BLaER1 (cell line): Measurements from ENCODE around the gene GCLC.

Experiments
- H3K27ac ChIP-seq: shearing (Covaris generic); formaldehyde crosslinking; 2 replicates; pipeline ENCODE4 v1.8.1; 2022
- H3K27me3 ChIP-seq: shearing (Covaris generic); formaldehyde crosslinking; 2 replicates; pipeline ENCODE4 v1.8.1; 2022
- H3K36me3 ChIP-seq: shearing (Covaris generic); formaldehyde crosslinking; 2 replicates; pipeline ENCODE4 v1.8.1; 2022
- H3K4me1 ChIP-seq: shearing (Covaris generic); formaldehyde crosslinking; 2 replicates; pipeline ENCODE4 v1.8.1; 2022
- H3K4me2 ChIP-seq: shearing (Covaris generic); formaldehyde crosslinking; 2 replicates; pipeline ENCODE4 v1.8.1; 2022
- H3K4me3 ChIP-seq: shearing (Covaris generic); formaldehyde crosslinking; 2 replicates; pipeline ENCODE4 v1.8.1; 2022
- H3K9ac ChIP-seq: shearing (Covaris generic); formaldehyde crosslinking; 2 replicates; pipeline ENCODE4 v1.8.1; 2022
- H3K9me3 ChIP-seq: shearing (Covaris generic); formaldehyde crosslinking; 2 replicates; pipeline ENCODE4 v1.8.1; 2022
- H4K20me1 ChIP-seq: shearing (Covaris generic); formaldehyde crosslinking; 2 replicates; pipeline ENCODE4 v1.8.1; 2022
- Cebpa-rat ChIP-seq: shearing (Covaris generic); IDR thresholded peaks from 2 replicates; pipeline ENCODE4 v1.8.1; 2022

Gene GCLC

GRCh38 chr6:53464927-53465460, 79.9 kb downstream of the GCLC start:
- Histone ChIP-seq H3K9ac (no peak overlapping the region), H3K27me3 (no peaks in the 10 kb centered on the region)

GRCh38 chr6:53464483-53464882, 80.4 kb downstream of the GCLC start:
- H3K9ac ChIP-seq = no peak overlapping the region
- H3K4me3 ChIP-seq = no peak overlapping the region
- TF ChIP-seq Cebpa-rat = no peak
- H3K27me3 ChIP-seq = no peaks in the 10 kb centered on the region
- H3K27ac ChIP-seq = no peak overlapping the region
- H3K36me3 ChIP-seq = no peaks in the 10 kb centered on the region
- H3K4me1 ChIP-seq = no peaks in the 10 kb centered on the region
- no peaks in the 10 kb centered on the region for H3K9me3 ChIP-seq
- no peaks in the 10 kb centered on the region for H4K20me1 ChIP-seq
- no peak overlapping the region for H3K4me2 ChIP-seq

More at GRCh38 chr6:53464927-53465460, 79.9 kb downstream of the GCLC start:
- no peak overlapping the region for H3K4me3 ChIP-seq
- no peaks in the 10 kb centered on the region for H3K9me3 ChIP-seq
- H3K36me3 ChIP-seq = no peaks in the 10 kb centered on the region
- no peak for TF ChIP-seq Cebpa-rat
- H3K27ac ChIP-seq = no peak overlapping the region
- H3K4me2 ChIP-seq = no peak overlapping the region
- H4K20me1 ChIP-seq = no peaks in the 10 kb centered on the region
- no peaks in the 10 kb centered on the region for H3K4me1 ChIP-seq

- no peak overlapping the region for H3K27ac ChIP-seq
- no peak overlapping the region for H3K4me2 ChIP-seq
- H3K4me3 ChIP-seq = no peak overlapping the region
- H3K9ac ChIP-seq = no peak overlapping the region
- TF ChIP-seq Cebpa-rat = no peak
- H3K27me3 ChIP-seq = no peaks in the 10 kb centered on the region
- H3K36me3 ChIP-seq = no peaks in the 10 kb centered on the region
- no peaks in the 10 kb centered on the region for H3K9me3 ChIP-seq
- H4K20me1 ChIP-seq = no peaks in the 10 kb centered on the region
- H3K4me1 ChIP-seq = no peaks in the 10 kb centered on the region
These were observed 83.2 kb downstream of the GCLC start for GRCh38 chr6:53461696-53462095.

GRCh38 chr6:53461041-53461656, 83.8 kb downstream of the GCLC start:
- Histone ChIP-seq H4K20me1 (no peaks in the 10 kb centered on the region), H3K9me3 (no peaks in the 10 kb centered on the region), H3K27me3 (no peaks in the 10 kb centered on the region), H3K9ac (no peak overlapping the region), H3K4me2 (no peak overlapping the region), H3K36me3 (no peaks in the 10 kb centered on the region), H3K4me1 (no peaks in the 10 kb centered on the region), H3K27ac (no peak overlapping the region), H3K4me3 (no peak overlapping the region)
- TF ChIP-seq Cebpa-rat = no peak

- Histone ChIP-seq H3K9ac (no peak overlapping the region), H4K20me1 (no peaks in the 10 kb centered on the region), H3K4me3 (no peak overlapping the region), H3K27me3 (no peaks in the 10 kb centered on the region), H3K27ac (no peak overlapping the region), H3K36me3 (no peaks in the 10 kb centered on the region), H3K9me3 (peaks cover 9% of the 10 kb centered on the region; the same call in 1 of the 2 replicates), H3K4me1 (no peaks in the 10 kb centered on the region), H3K4me2 (no peak overlapping the region)
- no peak for TF ChIP-seq Cebpa-rat
These were observed 86.6 kb downstream of the GCLC start for GRCh38 chr6:53458105-53458866.

- TF ChIP-seq Cebpa-rat = no peak
- Histone ChIP-seq H3K9ac (no peak overlapping the region), H3K27me3 (no peaks in the 10 kb centered on the region), H3K4me1 (no peaks in the 10 kb centered on the region), H3K4me2 (no peak overlapping the region), H3K27ac (no peak overlapping the region), H3K36me3 (no peaks in the 10 kb centered on the region), H4K20me1 (no peaks in the 10 kb centered on the region), H3K9me3 (peaks cover 9% of the 10 kb centered on the region; the same call in 1 of the 2 replicates), H3K4me3 (no peak overlapping the region)
These were observed 88.1 kb downstream of the GCLC start for GRCh38 chr6:53456809-53457208.

GRCh38 chr6:53455678-53456077, 89.2 kb downstream of the GCLC start:
- Histone ChIP-seq H3K9me3 (peaks cover 9% of the 10 kb centered on the region; the same call in 1 of the 2 replicates), H3K4me1 (no peaks in the 10 kb centered on the region), H3K27ac (no peak overlapping the region), H3K4me2 (no peak overlapping the region), H4K20me1 (no peaks in the 10 kb centered on the region), H3K27me3 (no peaks in the 10 kb centered on the region), H3K9ac (no peak overlapping the region), H3K36me3 (no peaks in the 10 kb centered on the region), H3K4me3 (no peak overlapping the region)
- no peak for TF ChIP-seq Cebpa-rat

- H3K4me1 ChIP-seq = no peaks in the 10 kb centered on the region
- no peaks in the 10 kb centered on the region for H4K20me1 ChIP-seq
- H3K9ac ChIP-seq = no peak overlapping the region
- no peak overlapping the region for H3K27ac ChIP-seq
- H3K4me2 ChIP-seq = no peak overlapping the region
- no peak for TF ChIP-seq Cebpa-rat
- H3K9me3 ChIP-seq = peaks cover 9% of the 10 kb centered on the region; the same call in 1 of the 2 replicates
- H3K4me3 ChIP-seq = no peak overlapping the region
- H3K27me3 ChIP-seq = no peaks in the 10 kb centered on the region
- H3K36me3 ChIP-seq = no peaks in the 10 kb centered on the region
These were observed 93.7 kb downstream of the GCLC start for GRCh38 chr6:53451165-53451564.

GRCh38 chr6:53447865-53448264, 97.0 kb downstream of the GCLC start:
- Histone ChIP-seq H3K27me3 (no peaks in the 10 kb centered on the region), H3K9me3 (no peaks in the 10 kb centered on the region), H3K4me1 (no peaks in the 10 kb centered on the region), H3K36me3 (no peaks in the 10 kb centered on the region), H3K9ac (no peak overlapping the region), H3K4me3 (no peak overlapping the region), H3K4me2 (no peak overlapping the region), H3K27ac (no peak overlapping the region), H4K20me1 (no peaks in the 10 kb centered on the region)
- no peak for TF ChIP-seq Cebpa-rat
